Peyer's patch (tissue), 4 donors: ENCODE measurements around the gene STAG3. TPM values are rescaled to one million over a fixed set of nuclear protein-coding genes. Genes with fewer than 3 reads are reported as not detected.
A peak's percentile ranks its signal among the peaks of the same experiment; 100 is the strongest.
"Not testable (repeated sequence)": the region's sequence is repeated elsewhere in the genome, so short reads cannot be mapped to it uniquely, and the experiment has no call there.

ENCODE experiments used
- DNase-seq, 3 donors: peaks; one replicate each; pipeline ENCODE4 v3.0.0-alpha.2; 2017 to 2019
- H3K27ac ChIP-seq, 4 donors: fragments of 200-600 bp; sonication (generic); one replicate each; pipeline ENCODE4 v1.5.1; 2016 to 2019
- H3K27me3 ChIP-seq, 2 donors: fragments of 200-600 bp; sonication (generic); one replicate each; pipeline ENCODE4 v1.5.1; 2019
- H3K36me3 ChIP-seq, 3 donors: fragments of 200-600 bp; sonication (generic); one replicate each; pipeline ENCODE4 v1.5.1; 2016 to 2019
- H3K4me1 ChIP-seq, 4 donors: fragments of 200-600 bp; sonication (generic); one replicate each; pipeline ENCODE4 v1.5.1; 2016 to 2019
- H3K4me3 ChIP-seq, 4 donors: fragments of 200-600 bp; sonication (generic); 1 replicate in 3 of 4; 2 replicates in 1 of 4; pipeline ENCODE4 v1.5.1; 2016 to 2019; ENCODE audit warnings: mild to moderate bottlenecking in 1 of 4
- H3K9me3 ChIP-seq, 4 donors: fragments of 200-600 bp; sonication (generic); one replicate each; pipeline ENCODE4 v1.5.1; 2016 to 2019; ENCODE audit warnings: mild to moderate bottlenecking in 1 of 4
- POLR2A ChIP-seq, 2 donors: fragments of 450-650 bp; IDR thresholded peaks; one replicate each; pipeline ENCODE4 v1.5.1; 2017; ENCODE audit warnings: antibody characterized with exemption in 2 of 2, mild to moderate bottlenecking in 2 of 2, moderate library complexity in 2 of 2
- total RNA-seq, 4 donors: library from RNA; depleted of rRNA; stranded (reverse); fragments of >200 nt; gene quantifications; one replicate each; pipeline ENCODE4 v1.1.0, GENCODE V29; 2016
- TF ChIP-seq, protein P1 (sequence below), 6 experiments: fragments of 450-650 bp in 4 of 6; fragments of 200-600 bp in 2 of 6; sonication (generic) in 1 of 6; IDR thresholded peaks; one replicate each; pipeline ENCODE4 v1.5.1; 2017 to 2019; ENCODE audit warnings: antibody characterized with exemption in 6 of 6, mild to moderate bottlenecking in 3 of 6, moderate library complexity in 1 of 6

STAG3 gene
- total RNA-seq, 4 donors from 2014 or later: 2.1 to 62.7 (median 3.5) TPM; not detected in 1

DNA sequence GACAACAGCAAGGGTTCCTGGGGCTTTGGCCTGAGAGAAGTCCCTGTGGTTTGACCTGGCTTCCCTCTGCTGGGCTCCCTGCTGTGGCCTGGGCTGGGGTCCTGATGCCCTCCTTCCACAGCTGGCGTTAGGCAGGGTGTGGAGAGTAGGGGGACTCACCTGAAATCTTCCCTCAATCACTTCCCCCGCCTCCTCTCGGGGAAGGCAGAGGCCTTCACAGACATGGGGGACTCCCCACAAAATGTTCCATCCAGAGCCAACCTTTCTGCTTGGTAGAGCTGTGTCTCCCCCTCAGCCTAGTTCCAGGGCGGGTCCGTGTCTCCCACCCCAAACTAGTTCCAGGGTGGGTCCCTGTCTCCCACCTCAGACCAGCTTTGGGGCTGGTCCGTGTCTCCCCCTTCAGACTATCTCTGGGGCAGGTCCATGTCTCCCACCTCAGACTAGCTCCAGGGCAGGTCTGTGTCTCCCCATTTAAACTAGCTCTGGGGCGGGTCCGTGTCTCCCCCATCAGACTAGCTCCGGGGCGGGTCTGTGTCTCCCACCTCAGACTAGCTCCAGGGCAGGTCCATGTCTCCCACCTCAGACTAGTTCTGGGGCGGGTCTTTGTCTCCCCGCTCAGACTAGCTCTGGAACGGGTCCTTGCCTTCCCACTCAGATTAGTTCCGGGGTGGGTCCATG lies 44.2 kb downstream of the STAG3 start:
- TF ChIP-seq POLR2A (IDR thresholded peaks at IDR 0.05): no peak
- H3K27ac ChIP-seq: peak overlapping the region; percentile 81 to 97 (median 90)
- H3K36me3 ChIP-seq: peaks cover 0 to 15% (median 0%) of the 10 kb centered on the region in 3 donors
- no peak for DNase-seq
- H3K4me3 ChIP-seq: peak overlapping the region in 2 of 4 donors; percentile 32 to 57
- H3K27me3 ChIP-seq: no peaks in the 10 kb centered on the region
- peaks cover 0 to 12% (median 3%) of the 10 kb centered on the region in 4 donors for H3K4me1 ChIP-seq
- no peaks in the 10 kb centered on the region for H3K9me3 ChIP-seq

DNA sequence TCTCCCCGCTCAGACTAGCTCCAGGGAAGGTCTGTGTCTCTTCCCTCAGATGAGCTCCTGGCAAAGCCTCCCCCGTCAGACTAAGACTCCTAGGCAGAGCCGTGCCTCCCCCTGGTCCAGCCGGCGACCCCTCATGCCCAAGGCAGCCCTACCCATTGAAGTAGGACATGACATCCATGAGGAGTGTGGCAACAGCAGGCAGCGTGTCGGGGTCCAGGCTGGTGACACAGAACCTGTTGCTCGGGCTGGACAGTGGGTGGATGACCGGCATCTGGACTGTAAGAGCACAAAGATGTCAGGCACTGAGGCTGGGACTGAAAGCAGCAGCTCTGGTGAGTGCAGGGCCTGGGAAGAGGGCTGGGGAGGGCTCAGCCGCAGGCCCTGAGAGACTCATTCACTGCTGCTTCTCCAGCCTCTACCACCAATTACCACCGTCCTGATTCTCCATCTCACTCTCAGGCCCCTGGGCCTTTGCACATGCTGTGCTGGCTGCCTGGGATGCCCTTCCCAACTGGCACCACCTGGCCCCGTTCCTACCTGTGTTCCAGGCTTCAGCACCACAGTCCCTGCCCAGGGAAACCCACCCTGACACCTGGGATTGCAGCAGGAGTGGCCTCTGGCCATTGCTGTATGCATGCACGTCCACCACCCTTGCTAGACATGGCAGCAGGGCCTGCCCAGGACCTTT lies 44.9 kb downstream of the STAG3 start:
- Histone ChIP-seq H3K9me3 (no peaks in the 10 kb centered on the region), H3K4me3 (peak overlapping the region in 1 of 4 donors; percentile 57), H3K36me3 (peaks cover 0 to 15% (median 0%) of the 10 kb centered on the region in 3 donors), H3K4me1 (peaks cover 0 to 12% (median 3%) of the 10 kb centered on the region in 4 donors), H3K27me3 (no peaks in the 10 kb centered on the region), H3K27ac (peak overlapping the region in 3 of 4 donors; percentile 86 to 97 (median 95))
- TF ChIP-seq, protein P1, sequence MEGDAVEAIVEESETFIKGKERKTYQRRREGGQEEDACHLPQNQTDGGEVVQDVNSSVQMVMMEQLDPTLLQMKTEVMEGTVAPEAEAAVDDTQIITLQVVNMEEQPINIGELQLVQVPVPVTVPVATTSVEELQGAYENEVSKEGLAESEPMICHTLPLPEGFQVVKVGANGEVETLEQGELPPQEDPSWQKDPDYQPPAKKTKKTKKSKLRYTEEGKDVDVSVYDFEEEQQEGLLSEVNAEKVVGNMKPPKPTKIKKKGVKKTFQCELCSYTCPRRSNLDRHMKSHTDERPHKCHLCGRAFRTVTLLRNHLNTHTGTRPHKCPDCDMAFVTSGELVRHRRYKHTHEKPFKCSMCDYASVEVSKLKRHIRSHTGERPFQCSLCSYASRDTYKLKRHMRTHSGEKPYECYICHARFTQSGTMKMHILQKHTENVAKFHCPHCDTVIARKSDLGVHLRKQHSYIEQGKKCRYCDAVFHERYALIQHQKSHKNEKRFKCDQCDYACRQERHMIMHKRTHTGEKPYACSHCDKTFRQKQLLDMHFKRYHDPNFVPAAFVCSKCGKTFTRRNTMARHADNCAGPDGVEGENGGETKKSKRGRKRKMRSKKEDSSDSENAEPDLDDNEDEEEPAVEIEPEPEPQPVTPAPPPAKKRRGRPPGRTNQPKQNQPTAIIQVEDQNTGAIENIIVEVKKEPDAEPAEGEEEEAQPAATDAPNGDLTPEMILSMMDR (IDR thresholded peaks at IDR 0.05): no peak
- TF ChIP-seq POLR2A (IDR thresholded peaks at IDR 0.05): no peak
- DNase-seq: no peak

DNA sequence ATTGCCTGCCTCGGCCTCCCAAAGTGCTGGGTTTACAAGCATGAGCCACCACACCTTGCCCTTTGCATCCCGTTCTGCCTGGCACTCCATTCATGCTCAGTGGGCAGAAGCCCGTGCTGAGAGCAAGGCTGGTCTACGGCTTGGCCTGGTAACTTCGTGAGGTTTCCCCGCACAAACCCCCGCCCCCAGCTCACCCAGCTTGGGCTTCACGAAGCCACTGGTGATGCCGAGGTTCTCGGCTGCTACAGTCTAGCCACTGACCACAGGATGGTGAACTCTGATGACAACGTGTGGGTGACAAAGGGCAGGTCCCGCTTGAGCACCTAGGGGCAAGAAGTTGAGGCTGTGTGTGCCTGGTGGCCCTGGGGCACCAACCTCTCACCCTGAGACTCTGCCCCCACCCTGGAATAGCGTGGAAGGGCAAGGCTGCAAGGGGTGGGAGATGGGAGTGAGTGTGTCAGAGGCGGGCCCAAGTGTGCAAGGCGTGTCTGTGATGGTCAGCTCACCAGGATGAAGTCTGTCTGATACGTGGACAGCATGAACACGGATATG lies 45.7 kb downstream of the STAG3 start:
- H3K27me3 ChIP-seq, H3K9me3 ChIP-seq, DNase-seq, H3K4me3 ChIP-seq: not testable (repeated sequence)
- peaks cover 0 to 12% (median 3%) of the 10 kb centered on the region in 4 donors for H3K4me1 ChIP-seq
- peak overlapping the region in 1 of 4 donors; percentile 95 for H3K27ac ChIP-seq
- peaks cover 0 to 15% (median 0%) of the 10 kb centered on the region in 3 donors for H3K36me3 ChIP-seq

DNA sequence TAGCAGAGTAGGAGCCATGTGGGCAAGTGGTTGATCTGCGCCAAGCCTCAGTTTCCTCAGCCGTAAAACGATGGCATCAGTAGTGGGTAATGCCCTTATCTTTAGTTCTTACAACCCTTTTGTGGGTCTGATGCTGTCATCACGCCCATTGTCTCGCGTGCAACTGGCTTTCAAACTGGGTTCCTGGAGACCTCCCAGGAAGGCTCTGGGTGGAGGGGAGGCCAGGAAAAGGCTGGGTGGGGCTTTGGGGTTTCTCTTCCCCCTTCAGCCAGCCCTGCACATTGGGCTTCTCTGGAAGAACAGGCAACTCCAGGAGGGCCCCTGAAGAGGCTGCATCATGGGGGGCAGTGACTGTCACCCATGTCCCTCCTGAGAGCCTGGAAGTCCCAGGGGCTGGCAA lies 47.2 kb downstream of the STAG3 start:
- H3K4me1 ChIP-seq: peaks cover 0 to 12% (median 3%) of the 10 kb centered on the region in 4 donors
- H3K27me3 ChIP-seq, DNase-seq, H3K27ac ChIP-seq, H3K4me3 ChIP-seq, H3K9me3 ChIP-seq: not testable (repeated sequence)
- peaks cover 0 to 15% (median 0%) of the 10 kb centered on the region in 3 donors for H3K36me3 ChIP-seq

DNA sequence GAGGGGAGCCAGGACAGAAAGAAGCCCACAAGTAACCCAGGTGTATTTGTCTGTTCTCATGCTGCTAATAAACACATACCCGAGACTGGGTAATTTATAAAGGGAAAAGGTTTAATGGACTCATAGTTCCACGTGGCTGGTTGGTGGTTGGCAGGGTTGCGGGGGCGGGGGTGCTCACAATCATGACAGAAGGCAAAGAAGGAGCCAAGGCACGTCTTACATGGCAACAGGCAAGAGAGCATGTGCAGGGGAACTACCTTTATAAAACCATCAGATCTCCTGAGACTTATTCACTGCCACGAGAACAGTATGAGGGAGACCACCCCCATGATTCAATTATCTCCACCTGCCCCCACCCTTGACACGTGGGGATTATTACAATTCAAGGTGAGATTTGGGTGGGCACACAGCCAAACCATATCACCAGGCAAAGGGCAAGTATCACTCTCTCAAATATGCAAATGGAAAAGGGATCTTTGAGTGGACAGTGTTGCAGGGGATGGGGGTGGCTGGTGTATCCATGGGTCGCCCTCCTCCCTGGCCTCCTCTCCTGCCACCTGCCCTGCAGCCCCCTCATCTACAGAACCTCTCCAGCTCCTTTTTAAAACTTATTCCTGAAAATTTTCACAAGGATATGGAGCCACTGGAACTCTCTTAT lies 57.1 kb downstream of the STAG3 start:
- H3K4me1 ChIP-seq, H3K27me3 ChIP-seq, DNase-seq, H3K27ac ChIP-seq, H3K4me3 ChIP-seq, H3K36me3 ChIP-seq, H3K9me3 ChIP-seq: not testable (repeated sequence)

DNA sequence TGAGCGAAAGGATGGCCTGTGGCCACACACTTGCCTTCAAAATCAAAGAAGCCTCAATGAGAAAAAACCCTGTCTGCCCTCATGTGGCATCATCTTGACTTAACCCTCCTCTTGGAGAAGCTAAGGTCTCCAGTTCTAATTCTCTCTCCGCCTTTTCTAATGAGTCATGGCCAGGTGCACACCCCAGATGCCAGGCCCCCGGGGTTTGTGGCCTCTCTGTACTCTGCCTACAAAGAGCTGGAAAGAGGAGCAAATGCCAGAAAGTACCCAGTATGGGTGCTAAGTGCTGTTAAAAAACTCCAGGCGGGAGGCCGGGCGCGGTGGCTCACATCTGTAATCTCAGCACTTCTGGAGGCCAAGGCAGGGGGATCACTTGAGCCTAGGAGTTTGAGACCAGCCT lies 62.3 kb downstream of the STAG3 start:
- H3K4me1 ChIP-seq, H3K4me3 ChIP-seq, H3K36me3 ChIP-seq, H3K27ac ChIP-seq, DNase-seq, H3K9me3 ChIP-seq, H3K27me3 ChIP-seq: not testable (repeated sequence)

DNA sequence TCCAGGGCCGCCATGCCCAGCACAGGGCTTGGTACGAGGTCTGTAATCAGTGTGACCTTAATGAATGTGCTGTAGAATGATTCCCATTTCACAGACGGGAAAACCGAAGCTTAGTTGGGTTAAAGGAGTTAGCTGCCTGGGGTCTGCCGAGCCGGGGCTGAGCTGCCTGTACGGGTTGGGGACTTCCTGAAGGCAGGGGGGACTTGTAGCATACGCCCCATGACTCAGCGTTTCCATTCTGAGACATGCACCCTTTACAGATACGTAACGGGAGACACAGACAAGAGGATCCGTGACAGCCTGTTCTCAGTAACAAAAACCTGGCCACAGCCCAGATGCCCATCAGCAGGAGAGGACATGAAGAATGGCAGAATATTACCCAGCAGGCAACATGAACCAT lies 65.7 kb downstream of the STAG3 start:
- DNase-seq: peak in 1 of 3 donors; percentile 51
- H3K27me3 ChIP-seq, H3K36me3 ChIP-seq, H3K4me3 ChIP-seq, H3K9me3 ChIP-seq, H3K4me1 ChIP-seq, H3K27ac ChIP-seq: not testable (repeated sequence)

DNA sequence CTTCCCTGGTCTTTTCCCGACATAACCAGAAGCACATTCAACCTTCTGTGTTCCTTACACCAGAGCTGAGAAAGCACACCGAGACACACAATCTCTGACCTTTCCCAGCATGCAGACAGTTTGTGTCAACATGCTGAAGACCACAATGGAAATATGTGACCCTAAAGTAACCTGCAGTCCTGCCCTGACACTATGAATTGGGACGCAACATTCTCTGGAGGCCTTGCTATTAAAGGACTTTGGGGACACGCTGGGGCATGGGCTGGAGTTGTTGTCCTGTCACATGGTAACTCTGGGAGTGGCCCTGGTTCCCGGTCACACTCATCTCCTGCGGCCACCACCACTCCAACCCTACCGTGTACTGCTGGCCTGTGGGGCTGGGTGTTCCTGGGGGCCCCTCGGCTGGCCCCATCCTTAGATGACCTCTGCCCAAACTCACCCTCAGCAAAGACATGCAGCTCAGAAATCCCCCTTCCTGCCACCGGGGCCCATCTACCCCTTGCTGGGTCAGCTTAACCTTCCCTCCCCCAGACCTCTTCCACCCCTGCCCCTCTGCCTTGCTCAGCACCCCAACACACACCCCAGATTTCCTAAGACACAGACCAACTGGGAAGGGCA lies 67.4 kb downstream of the STAG3 start:
- H3K4me3 ChIP-seq, H3K27ac ChIP-seq, DNase-seq, H3K9me3 ChIP-seq, H3K4me1 ChIP-seq, H3K27me3 ChIP-seq, H3K36me3 ChIP-seq: not testable (repeated sequence)

DNA sequence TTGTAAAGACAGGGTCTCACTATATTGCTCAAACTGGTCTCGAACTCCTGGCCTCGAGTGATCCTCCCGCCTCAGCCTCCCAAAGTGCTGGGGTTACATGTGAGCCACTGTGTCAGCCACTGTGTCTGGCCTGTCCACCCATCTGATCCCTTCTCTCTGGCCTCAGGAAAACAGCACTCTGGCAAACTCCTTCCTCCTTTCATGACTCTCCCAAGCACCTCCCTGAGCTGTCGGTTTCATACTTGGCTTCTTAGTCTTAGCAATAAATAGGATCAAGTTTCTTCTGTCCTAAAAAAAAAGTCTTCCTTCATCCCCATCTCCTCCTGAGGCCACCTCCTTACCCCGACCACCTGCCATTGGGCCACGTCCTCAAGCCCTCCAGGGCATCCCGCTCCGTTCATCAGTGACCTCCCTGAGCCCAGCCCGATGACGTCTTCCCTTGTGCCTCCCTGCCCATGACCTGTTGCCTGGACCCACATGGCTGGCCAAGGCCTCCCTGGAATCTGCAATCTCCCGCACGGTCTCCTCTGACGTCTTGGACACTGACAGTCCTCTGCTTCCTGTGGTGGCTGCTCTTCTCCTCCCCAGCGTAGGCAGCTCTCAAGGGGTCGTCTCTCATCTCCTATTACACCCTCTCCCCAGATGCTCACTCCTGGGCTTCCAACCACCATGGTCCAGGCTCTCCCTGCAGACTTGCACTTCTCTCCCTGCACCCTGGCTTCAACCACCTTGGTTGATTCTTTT lies 68.6 kb downstream of the STAG3 start:
- not testable (repeated sequence) for H3K9me3 ChIP-seq, H3K4me3 ChIP-seq, H3K27ac ChIP-seq, H3K27me3 ChIP-seq, H3K36me3 ChIP-seq, DNase-seq, H3K4me1 ChIP-seq

DNA sequence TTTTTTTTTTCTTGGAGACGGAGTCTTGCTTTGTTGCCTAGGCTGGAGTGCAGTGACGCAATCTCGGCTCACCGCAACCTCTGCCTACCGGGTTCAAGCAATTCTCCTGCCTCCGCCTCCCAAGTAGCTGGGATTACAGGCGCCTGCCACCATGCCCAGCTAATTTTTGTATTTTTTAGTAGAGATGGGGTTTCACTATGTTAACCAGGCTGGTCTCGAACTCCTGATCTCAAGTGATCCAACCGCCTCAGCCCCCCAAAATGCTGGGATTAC lies 69.1 kb downstream of the STAG3 start:
- not testable (repeated sequence) for DNase-seq, H3K27ac ChIP-seq, H3K4me3 ChIP-seq, H3K4me1 ChIP-seq, H3K36me3 ChIP-seq, H3K9me3 ChIP-seq, H3K27me3 ChIP-seq
